HL-60 (cell line): ENCODE results near the gene SLC6A8.

Source experiments
- DNase-seq, 2 experiments: peaks; one replicate each; pipeline ENCODE4 v3.0.0-alpha.2; 2010 to 2020; ENCODE audit warnings: low read depth in 1 of 2, low spot score in 1 of 2
- H3K27ac ChIP-seq: fragments of 250-450 bp; sonication (Bioruptor Pico); replicated peaks from 2 replicates; pipeline ENCODE4 v1.5.1; 2020; ENCODE audit warnings: mild to moderate bottlenecking, moderate library complexity
- H3K27me3 ChIP-seq: fragments of 250-450 bp; sonication (Bioruptor Pico); 2 replicates; pipeline ENCODE4 v1.5.1; 2021; ENCODE audit warnings: mild to moderate bottlenecking, moderate library complexity; ENCODE audit not compliant: insufficient read depth, poor library complexity, severe bottlenecking
- H3K4me3 ChIP-seq: replicated peaks from 2 replicates; pipeline ENCODE4 v1.5.1; 2011; ENCODE audit warnings: mild to moderate bottlenecking, control low read depth, low read length; ENCODE audit not compliant: insufficient read depth
- CTCF ChIP-seq: IDR thresholded peaks from one replicate; pipeline ENCODE4 v1.5.1; 2011; ENCODE audit warnings: low read length, control low read depth, inconsistent platforms; ENCODE audit not compliant: insufficient read depth
- GABPA ChIP-seq: IDR thresholded peaks from 2 replicates; pipeline ENCODE4 v1.6.1; 2012; ENCODE audit warnings: low read depth
- POLR2AphosphoS5 ChIP-seq: IDR thresholded peaks from 2 replicates; pipeline ENCODE4 v1.6.1; 2012; ENCODE audit warnings: low read depth
- REST ChIP-seq: IDR thresholded peaks from 2 replicates; pipeline ENCODE4 v1.6.1; 2012; ENCODE audit warnings: low read depth; ENCODE audit not compliant: insufficient replicate concordance
- SPI1 ChIP-seq: IDR thresholded peaks from 2 replicates; pipeline ENCODE4 v1.6.1; 2012; ENCODE audit warnings: low read depth, mild to moderate bottlenecking, borderline replicate concordance

The SLC6A8 gene

GRCh38 chrX:153645921-153646488, 41.7 kb upstream of the SLC6A8 start:
- H3K27me3 ChIP-seq: peaks cover 43% of the 10 kb centered on the region
- no peak overlapping the region for H3K4me3 ChIP-seq
- TF ChIP-seq GABPA (no peak), SPI1 (no peak), POLR2AphosphoS5 (no peak), REST (no peak), CTCF (no peak)
- DNase-seq: no peak
- no peak overlapping the region for H3K27ac ChIP-seq

DNA sequence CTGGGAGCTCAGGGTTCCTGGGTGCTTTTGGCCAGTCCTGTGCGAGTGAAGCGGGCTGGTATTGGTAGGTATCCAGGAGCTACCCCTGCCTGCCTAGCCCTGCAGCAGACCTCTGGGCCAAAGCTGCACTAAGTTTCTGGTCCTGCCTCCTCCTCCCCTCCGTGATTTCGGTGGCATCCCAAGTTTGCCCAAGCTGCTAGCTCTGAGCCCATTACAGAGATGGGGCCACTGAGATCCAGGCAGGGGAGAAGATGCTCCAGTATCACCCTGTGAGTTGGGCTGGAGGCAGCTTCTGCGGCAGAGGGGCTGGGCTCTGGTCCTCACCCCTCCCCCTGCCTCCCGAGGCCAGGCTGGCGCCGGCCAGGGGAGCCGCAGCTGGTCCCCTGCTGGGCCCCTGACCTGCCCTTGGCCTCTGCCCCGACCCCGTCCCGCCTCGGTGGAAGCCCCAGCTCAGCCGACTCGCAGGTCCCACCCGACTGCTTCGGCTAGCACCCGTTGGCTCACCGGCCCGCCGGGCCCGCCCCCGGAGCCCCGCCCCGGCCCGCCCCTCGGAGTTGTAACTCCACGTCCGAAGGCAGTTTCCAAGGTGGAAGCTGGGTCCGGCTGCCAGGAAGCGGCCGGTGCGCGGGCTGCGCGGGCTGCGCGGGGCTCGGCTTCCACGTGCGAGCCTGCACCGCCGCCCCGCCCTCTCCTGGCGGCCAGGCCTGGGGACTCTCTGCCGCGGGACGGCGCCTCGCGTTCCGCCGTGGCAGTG, 40.9 kb upstream of the SLC6A8 start, which contains the start of gene DUSP9:
DUSP9 (plus strand) TSS at position 584 of the 754 bp plus-strand sequence. CDS start 751 bp downstream, outside the sequence.
- peak in 1 of 2 experiments; percentile 41 for DNase-seq
- Histone ChIP-seq H3K27me3 (peaks cover 37% of the 10 kb centered on the region), H3K27ac (no peak within 1 kb of the TSS), H3K4me3 (no peak within 1 kb of the TSS)
- TF ChIP-seq SPI1 (no peak), REST (no peak), GABPA (no peak), CTCF (no peak), POLR2AphosphoS5 (no peak)

GRCh38 chrX:153647461-153648357, 40.0 kb upstream of the SLC6A8 start:
- Histone ChIP-seq H3K27me3 (peaks cover 34% of the 10 kb centered on the region), H3K27ac (no peak overlapping the region), H3K4me3 (no peak overlapping the region)
- no peak for DNase-seq
- no peak for TF ChIP-seq SPI1
- no peak for TF ChIP-seq GABPA
- no peak for TF ChIP-seq REST
- no peak for TF ChIP-seq POLR2AphosphoS5
- TF ChIP-seq CTCF: no peak
